ENCODE results near the gene RECQL5. TPM values are rescaled to one million over a fixed set of nuclear protein-coding genes. Genes with fewer than 3 reads are reported as not detected.

Gene RECQL5
- total RNA-seq: 11.2 and 11.5 TPM in 2 replicates

DNA sequence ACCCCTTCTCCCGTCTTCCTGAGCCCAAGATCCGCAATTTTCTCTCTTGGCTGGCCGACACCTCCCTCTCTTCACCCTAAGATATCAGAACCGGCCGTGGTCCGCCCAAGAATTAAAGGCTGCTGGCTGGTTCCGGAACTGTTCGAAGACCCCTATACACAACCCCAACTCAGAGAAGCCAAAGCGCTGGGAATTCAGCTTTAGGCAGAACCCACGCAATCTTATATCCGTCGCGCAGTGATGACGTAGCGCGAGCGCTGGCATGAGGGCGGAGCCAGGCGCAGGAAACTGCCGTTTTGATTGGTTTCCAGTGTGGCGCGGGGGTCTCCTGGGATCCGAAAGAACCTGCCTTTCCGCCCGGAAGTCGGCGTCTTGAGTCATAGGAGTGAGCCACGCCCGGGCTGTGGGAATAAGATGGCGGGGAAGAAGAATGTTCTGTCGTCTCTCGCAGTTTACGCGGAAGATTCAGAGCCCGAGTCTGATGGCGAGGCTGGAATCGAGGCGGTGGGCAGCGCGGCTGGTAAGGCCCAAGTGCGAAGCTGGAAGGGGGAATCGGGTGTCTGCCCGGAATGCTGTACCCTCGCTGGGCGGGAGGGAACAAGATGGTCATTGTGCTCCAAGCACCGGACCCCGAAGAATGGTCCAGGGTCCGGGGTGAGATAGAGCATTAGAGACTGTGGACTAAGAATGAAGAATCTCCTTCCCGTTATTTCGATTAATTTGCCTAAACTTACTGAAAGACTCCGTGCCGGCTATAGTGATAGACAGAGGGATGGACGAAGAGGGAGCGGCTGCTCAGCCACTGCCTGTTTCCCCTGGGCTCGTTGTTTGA is at the start of gene RECQL5, which contains the start of gene SAP30BP:
Gene RECQL5 (minus strand): TSS at position 196 of the 832 bp plus-strand sequence. CDS start 597 bp downstream, outside the sequence.
Gene SAP30BP (plus strand): TSS at position 380 of the 832 bp plus-strand sequence. CDS start 35 bp downstream, at position 415.
- peak; percentile 94 to 98 for DNase-seq (ENCODE audit: low read depth in 2 of 2)

DNA sequence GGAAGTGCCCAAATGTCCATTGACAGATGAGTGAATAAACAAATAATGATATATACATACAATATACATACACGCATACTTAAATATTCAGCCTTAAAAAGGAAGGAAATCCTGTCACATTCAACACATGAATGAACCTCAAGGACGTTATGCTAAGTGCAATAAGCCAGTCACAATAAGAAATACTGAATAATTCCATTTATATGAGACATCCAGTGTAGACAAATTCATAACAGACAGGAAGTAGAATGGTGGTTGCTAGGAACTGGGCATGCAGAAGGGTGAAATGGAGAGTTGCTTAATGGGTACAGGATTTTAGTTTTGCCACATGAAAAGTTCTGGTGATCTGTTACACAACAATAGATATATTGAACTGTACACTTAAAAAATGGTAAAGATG is 45.5 kb upstream of the RECQL5 start:
- DNase-seq (ENCODE audit: low read depth in 2 of 2): no peak

DNA sequence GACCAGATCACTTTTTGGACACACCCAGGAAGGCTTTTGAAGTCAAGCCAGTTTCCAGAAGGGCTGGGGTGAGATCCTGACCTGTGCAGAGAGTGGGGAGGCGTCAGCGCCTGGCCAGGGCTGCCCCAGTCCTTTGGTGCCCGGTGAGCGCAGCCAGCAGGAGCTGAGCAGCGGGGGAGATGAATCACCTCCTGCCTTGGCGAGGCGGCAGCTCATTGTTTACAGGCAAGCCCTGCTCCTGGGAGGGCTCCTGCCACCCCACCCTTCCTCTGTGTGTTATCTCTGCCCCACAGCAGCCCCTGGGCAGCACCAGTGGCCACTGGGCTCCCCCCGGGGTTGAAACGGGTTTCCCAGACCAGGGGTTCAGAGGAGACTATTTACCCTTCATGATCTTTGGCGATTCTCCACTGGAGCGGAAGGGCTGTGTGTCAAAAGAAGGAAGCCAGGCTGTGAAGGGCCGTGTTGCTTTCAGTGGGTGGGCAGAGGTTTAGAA is 40.2 kb upstream of the RECQL5 start:
- peak; percentile 85 to 98 for DNase-seq (ENCODE audit: low read depth in 2 of 2)

DNA sequence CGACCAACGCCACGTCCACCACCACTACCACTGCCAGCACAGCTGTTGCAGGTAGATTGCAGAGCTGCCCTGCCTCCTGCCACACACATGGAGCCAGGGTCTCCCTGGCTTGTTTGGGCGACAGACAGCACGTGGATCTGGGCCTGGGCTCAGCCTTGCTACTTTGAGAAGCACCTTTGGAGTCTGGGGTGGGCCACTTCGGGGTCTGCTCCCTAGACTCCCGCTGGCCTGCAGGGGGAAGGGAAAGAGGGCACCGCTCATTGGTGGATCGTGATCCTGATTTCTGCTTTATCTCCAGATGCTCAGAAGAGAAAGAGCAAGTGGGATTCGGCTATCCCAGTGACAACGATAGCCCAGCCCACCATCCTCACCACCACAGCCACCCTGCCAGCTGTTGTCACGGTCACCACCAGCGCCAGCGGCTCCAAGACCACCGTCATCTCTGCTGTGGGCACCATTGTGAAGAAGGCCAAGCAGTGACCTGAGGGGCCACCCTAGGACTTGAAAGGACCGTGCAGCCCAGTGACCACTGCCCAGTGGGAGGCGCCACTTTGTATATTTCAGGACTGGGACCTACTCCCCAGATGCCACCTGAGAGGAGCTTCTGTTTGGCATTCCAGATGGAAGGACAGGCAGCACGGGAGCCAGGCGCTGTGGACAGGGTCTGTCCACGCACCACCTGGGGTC is 39.2 kb upstream of the RECQL5 start:
- DNase-seq (ENCODE audit: low read depth in 2 of 2): no peak

DNA sequence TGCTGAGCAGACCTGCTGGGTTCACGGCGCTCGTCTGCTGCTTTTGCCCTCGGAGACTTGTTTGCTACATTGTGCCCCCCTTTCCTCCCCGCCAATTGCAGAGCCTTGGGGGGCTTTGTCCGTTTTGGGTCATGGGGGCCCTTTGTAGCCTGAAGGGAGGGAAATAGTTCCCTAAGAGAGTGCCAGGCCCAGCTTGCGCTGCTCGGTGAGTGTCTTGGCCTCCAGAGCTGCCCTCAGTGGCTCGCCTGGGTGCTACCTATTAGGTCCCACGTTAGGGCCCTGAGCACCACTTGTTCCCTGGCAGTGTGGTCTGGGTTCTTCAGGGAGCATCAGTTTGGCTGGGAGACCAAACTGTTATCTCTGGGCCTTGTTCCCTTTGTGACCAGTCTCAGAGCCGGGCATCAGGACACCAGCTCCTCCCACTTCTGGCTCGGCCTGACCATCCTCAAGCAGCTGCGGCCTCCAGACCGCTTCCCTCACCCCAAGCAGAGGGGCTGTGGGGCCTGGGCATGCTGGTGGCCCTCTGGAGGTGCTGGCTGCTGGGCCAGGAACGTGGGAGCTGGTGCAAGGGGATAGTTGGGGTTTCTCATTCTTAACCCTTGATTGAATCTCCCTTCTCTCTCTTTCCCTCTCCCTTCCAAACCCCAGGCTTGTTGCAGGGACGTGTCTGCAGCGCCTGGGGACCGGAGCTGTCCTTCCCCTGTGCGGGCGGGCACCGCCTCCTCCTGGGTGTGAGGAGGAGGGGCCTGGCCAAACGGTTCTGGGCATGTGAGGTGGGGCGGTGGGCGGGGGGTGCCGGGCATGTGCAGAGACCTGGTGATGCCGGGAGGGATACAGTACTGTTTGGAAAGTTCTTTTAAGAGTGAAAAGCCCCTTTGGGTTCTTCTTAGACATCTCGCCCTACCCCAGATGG is 38.3 kb upstream of the RECQL5 start:
- DNase-seq (ENCODE audit: low read depth in 2 of 2): no peak

DNA sequence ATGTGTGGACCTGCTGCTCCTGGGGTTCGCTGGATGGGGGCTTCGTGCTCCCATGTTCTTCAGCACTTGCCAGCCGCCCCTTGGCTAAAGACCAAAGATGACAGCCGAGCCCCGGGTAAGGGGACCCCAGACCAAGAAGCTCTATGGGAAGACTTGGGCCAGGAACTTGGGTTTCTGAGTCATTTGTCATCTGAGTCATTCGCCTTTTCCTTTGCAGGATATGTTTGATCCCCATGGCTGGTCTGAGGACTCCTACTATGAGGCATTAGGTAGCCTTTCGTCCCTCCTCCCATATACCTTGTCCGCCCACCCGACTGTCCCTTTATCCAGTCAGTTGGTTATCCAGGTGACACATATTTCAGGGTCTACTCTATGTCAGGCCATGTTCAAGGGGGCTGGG is 36.6 kb upstream of the RECQL5 start:
- DNase-seq (ENCODE audit: low read depth in 2 of 2): peak in 1 of 2 donors; percentile 62

DNA sequence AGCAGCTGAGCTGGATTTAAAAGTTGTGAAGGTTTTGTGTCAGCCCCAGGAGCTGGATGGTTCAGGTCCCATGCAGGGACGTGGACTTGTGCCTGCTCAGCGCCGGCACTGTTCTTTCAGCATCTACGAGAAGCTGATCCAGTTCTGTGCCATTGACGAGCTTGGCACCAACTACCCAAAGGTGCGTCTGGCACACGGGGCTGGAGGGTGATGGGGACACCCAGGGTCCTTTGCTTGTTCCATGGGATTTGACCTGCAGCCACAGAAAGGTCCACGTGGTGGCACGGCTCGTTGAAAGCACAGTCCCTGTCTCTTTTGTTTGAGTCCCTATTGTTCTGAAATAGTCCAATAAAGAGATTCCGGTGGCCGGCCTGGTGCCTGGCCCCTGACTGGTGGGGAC is 36.2 kb upstream of the RECQL5 start:
- no peak for DNase-seq (ENCODE audit: low read depth in 2 of 2)

DNA sequence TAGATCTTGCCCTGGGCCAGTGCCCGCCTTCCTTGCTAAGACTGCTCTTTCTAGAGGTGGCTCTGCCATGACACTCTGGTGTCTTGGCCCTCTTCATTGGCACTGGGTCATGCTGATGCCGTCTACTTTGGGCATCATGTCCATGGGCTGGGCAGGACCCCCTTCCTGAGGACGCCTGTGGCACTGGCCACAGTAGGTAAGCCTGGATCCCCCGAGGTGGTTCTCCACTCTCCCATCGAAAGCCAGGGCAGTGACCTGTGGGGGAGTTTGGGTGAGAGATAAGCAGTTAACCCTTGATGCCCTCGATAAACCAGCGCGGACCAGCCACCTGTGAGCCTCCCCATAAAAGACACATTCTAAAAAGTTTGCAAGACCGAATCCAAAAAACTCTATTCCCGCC is 34.3 kb upstream of the RECQL5 start:
- no peak for DNase-seq (ENCODE audit: low read depth in 2 of 2)

DNA sequence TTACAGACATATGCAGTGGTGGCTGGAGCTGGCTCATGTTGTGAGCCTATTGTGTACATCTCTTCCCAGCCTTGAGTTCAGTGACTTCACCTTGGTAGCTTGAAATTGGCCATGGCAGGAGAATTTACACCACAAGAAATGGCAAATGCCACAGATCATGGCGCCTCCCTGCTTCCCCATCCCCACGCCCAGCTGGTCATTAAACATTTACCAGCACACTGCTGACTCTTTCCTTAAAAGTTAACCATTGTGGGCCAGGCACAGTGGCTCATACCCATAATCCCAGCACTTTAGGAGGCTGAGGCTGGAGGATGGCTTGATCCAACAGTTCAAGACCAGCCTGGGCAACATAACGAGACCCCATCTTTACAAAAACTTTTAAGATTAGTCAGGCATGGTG is 31.7 kb upstream of the RECQL5 start:
- no peak for DNase-seq (ENCODE audit: low read depth in 2 of 2)

DNA sequence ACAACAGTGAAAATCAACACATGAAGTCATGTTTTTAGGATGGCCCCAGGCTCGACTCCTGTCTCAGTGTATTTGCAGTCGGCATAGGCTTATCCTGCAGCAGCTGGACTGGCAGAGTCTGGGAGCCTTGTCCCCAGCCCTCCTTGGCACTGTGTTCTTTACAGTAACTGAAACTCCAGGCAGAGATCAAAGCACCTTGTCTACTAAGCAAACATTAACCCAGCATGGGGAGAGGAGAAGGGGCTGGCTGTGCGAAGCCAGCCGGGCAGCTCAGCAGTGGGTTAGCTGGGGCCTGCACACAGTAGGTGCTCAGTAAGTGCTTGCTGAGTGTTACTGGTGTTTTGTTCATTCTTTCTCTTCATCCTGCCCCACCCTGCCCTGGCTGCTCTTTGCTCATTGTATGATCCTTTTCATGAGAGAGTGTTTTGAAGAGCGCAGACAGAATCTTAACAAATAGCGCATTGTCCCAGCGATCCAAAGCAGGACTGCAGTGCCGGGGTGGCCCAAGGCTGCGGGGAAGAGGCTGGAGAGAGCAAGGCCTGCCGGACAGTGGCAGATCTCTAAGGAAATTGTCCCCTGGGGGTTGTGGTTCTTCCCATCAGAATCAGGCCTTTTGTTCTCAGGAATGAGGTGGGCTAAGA is 30.8 kb upstream of the RECQL5 start:
- DNase-seq (ENCODE audit: low read depth in 2 of 2): no peak

DNA sequence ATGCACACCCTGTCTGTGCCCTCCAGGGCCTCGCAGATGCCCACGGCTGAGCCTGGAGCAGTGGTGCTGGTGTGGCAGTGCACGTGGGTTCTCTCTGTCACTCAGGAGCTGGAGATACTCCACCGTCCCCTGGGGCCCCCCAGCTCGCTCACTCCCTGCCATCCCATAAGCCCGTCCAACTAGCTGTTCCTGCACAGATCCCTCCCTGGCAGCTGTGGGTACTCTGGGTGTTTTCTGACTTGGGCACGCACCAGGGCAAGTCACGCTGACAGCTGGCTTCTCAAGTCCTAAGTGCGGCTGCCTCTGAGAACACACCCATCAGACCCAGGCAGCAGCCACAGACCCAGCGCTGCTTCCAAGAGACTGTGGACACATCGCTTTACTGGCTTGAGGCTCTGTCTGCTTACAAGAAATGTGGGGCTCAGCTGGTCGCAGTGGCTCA is 28.9 kb upstream of the RECQL5 start:
- DNase-seq (ENCODE audit: low read depth in 2 of 2): no peak

DNA sequence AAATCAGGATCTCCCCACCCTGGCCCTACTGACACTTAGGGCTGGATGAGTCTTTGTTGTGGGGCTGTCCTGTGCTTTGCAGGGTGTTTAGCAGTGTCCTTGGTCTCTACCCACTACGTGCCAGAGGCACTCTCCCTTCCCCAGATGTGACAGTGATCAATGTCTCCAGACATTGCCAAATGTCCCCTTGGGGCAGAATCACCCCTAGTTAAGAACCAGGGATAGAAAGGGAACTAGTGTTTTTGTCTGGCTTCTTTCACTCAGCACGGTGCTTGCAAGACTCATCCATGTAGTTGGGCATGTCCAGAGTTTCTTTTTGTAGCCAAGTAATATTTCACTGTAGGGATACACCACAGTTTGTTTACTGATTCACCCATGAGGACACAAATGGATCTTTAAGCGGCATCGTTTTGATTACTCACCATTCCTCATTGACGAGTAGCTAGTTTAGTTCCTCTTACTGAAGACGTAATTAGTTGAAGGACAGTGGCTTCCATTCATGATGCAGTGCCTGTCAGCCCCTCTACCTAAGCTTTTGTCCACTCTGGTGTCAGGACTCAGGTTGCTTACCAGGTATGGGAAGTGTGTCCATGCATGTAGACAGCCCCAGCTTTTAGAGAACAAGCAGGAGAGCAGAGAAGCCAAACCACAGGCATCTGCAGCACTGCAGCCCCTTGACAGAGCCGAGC is 28.3 kb upstream of the RECQL5 start:
- DNase-seq (ENCODE audit: low read depth in 2 of 2): no peak

DNA sequence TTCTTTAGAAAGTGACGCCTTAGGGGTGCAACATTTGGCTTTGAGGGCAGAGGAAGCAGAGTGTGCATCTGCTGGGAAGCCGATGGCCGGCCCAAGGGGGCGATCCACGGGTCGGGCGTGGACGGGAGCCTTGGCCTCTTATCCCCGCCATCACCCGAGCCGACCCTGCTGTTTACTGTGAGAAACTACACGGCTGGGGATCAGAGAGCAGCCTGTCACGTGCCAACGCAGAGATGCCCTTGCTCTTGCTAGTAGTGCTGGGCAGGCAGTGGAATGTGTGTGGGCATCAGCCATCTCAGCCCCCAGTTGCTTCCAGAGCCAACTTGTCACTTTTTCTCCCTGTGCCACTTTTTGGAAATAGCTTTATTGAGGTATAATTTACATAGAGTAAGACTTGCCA is 27.6 kb upstream of the RECQL5 start:
- no peak for DNase-seq (ENCODE audit: low read depth in 2 of 2)

DNA sequence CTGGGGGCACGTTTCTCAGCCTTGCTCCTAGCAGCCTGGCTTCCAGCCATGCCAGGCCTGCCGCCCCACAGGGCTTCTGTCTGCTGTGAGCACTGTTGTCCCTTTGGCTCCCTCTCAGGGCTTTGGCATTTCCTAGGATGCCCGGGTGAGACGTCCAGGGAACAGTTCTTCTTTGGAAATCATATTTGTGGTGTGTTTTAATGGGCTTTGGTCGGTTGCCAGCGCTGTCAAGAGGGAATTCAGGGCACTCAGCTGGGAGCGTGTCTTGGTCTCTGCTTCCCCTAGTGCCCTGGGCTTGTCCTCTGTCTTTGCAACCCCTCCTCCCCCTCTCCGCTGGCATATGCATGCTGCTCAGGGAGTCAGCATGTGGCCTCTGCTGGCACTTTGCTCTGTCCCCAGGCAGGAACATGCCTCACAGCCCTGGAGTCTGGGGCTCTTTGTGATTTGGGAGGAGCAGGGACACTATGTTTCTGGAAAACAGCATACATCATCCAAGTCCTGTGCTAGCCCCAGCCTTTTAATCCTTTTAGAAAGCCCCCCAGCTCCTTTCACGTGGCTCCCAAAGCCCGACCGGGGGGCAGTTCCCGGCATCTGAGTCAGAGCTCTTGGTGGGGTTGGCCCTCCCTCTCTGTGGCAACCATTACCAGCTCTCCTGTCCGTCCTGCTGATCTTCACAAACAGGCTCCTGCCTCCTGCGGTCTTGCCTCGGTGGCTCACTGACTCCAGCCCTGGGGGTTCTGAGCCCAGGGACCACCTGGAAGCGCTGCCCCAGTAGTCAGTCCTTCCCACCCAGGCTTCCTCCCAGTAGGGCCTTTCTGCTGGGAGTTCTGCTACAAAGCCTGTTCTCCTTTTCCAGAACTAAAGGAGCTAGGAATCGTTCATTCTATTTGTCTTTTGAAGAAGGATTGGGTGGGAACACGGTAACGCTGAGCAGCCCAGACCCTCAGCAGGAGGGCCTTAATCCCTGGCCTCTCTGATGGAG is 26.8 kb upstream of the RECQL5 start:
- DNase-seq (ENCODE audit: low read depth in 2 of 2): peak in 1 of 2 donors; percentile 64

DNA sequence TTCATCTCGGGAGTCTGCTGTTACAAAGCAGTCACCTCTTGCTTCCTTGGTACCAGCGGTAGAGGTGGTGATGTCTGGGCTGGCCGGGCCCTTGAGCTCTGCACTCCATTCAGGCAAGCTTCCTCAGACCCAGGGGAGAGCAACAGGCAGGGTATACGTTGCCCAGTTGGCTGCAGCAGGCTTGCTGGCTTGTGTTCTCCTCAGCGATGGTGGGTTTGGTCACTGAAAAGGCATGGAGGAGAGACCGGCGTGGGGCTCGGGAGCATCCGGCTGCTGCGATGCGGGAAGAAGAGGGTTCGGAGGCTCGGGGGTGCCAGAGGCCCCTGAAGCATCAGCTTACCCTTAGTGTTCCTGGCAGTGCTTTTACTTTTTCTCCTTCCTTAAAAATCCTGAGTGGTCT is 26.0 kb upstream of the RECQL5 start:
- DNase-seq (ENCODE audit: low read depth in 2 of 2): no peak

DNA sequence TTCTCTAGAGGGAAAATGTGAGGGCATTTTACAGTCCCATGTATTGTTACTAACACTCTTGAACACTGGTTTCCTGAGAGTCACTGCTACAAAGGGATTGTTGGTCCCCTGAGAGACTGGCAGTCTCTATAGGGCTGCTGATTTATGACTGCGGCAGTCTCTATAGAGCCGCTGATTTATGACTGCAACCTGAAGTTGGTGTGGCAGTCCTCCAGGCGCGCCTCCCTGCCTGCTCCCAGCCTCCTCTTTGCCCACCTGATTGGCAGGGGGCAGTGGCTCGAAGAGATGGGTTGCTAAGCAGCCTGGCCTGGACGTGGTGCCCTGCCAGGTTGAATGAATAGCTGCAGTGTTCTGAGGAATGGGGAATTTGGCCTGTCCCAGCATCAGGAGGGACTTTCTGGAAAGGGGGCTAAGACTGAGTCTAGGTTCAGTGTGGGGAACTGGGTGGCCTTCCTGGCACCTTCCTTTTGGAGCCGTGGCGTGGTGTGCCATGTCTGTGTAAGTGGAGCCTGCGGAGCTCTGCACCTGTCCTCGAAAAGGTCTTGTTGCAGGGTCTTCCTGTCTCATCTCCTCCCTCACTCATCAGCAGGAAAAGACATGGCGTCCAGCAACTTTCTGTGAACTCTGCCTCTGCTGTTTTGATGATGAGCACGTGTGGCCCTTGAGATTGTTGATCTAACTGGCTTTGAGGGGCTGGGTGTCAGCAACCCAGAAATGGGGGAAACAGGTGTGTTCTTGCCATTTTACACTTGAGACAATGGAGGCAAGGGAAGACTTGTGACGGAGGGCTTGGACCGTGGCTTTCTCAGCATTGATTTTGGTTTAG is 25.1 kb upstream of the RECQL5 start:
- no peak for DNase-seq (ENCODE audit: low read depth in 2 of 2)

DNA sequence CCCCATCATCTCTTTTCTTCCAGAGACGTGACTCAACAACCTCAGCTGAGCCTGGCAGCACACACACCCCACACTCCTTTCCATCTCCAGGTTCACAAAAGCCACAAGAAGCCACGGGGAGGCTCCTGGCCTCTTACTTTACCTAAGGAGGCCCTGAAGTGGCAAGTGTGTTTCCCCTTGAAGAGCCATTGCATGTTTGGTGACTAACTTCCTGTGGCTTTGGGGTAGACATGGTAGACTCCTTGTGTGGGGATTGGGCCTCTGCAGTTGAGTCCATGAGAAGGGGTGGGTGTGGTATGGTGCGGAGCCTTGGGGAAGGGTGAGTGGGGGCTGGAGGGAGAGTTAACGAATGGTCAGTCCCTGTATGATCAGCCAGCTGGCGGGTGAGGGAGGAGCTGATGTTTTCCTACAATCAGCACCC is 24.4 kb upstream of the RECQL5 start:
- DNase-seq (ENCODE audit: low read depth in 2 of 2): peak in 1 of 2 donors; percentile 41

DNA sequence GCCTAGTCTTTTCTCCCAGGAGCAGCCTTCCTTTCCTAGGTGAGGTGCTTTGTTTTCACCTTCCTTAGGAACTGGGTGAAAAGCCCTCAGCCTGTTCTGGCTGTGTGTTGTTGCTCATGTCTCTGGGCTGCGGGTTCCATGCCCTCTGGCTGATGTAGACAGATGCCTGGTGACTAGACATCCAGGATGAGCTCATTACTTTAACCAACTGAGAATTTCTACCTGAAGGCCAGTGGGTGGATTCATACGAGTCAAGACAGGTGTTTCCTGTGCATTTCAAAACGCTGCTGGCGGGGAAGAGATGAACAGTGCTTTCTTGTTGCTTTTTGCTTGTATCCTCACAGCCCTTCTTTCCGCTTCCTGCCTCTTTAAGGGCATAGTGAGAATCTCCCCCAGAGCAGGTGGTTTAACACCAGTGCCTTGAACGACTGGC is 22.5 kb upstream of the RECQL5 start:
- peak in 1 of 2 donors; percentile 59 for DNase-seq (ENCODE audit: low read depth in 2 of 2)
